HEK293T (cell line): Measurements from ENCODE around the gene ARHGAP40.

Experiments
- ARNT ChIP-seq: fragments of 450-650 bp; IDR thresholded peaks from 2 replicates; pipeline ENCODE4 v1.6.1; 2017; ENCODE audit warnings: mild to moderate bottlenecking
- BHLHE40 ChIP-seq: fragments of 450-650 bp; IDR thresholded peaks from 2 replicates; pipeline ENCODE4 v1.6.1; 2016; ENCODE audit warnings: mild to moderate bottlenecking, moderate library complexity, borderline replicate concordance
- ELF4 ChIP-seq: fragments of 450-650 bp; IDR thresholded peaks from 2 replicates; pipeline ENCODE4 v1.6.1; 2017; ENCODE audit warnings: antibody characterized with exemption
- FOXA1 ChIP-seq: fragments of 450-650 bp; IDR thresholded peaks from 2 replicates; pipeline ENCODE4 v1.6.1; 2016; ENCODE audit warnings: mild to moderate bottlenecking
- FOXK2 ChIP-seq: fragments of 450-650 bp; IDR thresholded peaks from 2 replicates; pipeline ENCODE4 v1.6.1; 2016; ENCODE audit warnings: mild to moderate bottlenecking
- FOXM1 ChIP-seq: fragments of 450-650 bp; IDR thresholded peaks from 2 replicates; pipeline ENCODE4 v1.6.1; 2017; ENCODE audit warnings: mild to moderate bottlenecking, borderline replicate concordance
- HDGF ChIP-seq: fragments of 450-650 bp; IDR thresholded peaks from 2 replicates; pipeline ENCODE4 v1.6.1; 2017; ENCODE audit warnings: antibody characterized with exemption, borderline replicate concordance
- L3MBTL2 ChIP-seq: fragments of 450-650 bp; conservative IDR thresholded peaks from 2 replicates; pipeline ENCODE4 v1.6.1; 2016; ENCODE audit warnings: mild to moderate bottlenecking
- NFRKB ChIP-seq: fragments of 450-650 bp; IDR thresholded peaks from 2 replicates; pipeline ENCODE4 v1.6.1; 2016; ENCODE audit warnings: mild to moderate bottlenecking, moderate library complexity
- SP1 ChIP-seq: fragments of 450-650 bp; IDR thresholded peaks from 2 replicates; pipeline ENCODE4 v1.6.1; 2017
- SUZ12 ChIP-seq: fragments of 450-650 bp; IDR thresholded peaks from 2 replicates; pipeline ENCODE4 v1.6.1; 2016; ENCODE audit warnings: mild to moderate bottlenecking
- TARDBP ChIP-seq: fragments of 450-650 bp; IDR thresholded peaks from 2 replicates; pipeline ENCODE4 v1.6.1; 2016
- ZNF384 ChIP-seq: fragments of 450-650 bp; IDR thresholded peaks from 2 replicates; pipeline ENCODE4 v1.6.1; 2016
- TF ChIP-seq, protein P1 (sequence below): fragments of 450-650 bp; IDR thresholded peaks from 2 replicates; pipeline ENCODE4 v1.6.1; 2016

DNA sequence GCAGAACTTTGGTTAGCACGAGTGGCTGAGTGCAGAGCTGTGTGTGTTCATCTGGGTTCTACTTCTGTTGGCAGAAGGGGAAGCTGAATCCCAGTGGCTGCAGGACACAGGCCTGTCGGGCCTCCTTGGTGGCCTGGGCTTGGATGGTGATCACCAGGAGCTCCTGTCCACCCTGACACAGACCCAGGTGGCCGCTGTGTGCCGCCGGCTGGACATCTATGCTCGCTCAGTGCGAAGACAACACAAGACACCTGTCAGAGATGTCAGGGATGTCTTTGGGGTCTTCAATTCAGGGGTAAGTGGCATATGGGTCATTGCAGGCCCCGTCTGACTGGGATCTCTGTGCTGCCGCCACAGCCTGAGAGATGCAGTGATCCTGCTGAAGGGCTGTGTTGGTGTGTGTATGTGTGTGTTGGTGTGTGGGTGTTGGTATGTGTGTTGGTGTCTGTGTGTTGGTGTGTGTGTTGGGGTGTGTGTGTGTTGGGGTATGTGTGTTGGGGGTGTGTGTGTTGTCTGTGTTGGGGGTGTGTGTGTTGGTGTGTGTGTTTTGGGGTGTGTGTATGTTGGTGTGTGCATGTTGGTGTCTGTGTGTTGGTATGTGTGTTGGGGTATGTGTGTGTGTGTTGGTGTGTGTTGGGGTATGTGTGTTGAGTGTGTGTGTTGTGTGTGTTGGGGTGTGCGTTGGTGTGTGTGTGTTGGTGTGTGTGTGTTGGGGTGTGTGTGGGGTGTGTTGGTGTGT lies 25.5 kb downstream of the ARHGAP40 start:
- TF ChIP-seq ZNF384 (no peak), FOXK2 (no peak), FOXA1 (no peak), NFRKB (no peak), TARDBP (no peak), SUZ12 (no peak), HDGF (no peak), SP1 (no peak), BHLHE40 (no peak), ARNT (no peak), FOXM1 (no peak), ELF4 (no peak), L3MBTL2 (no peak)
- TF ChIP-seq, protein P1, sequence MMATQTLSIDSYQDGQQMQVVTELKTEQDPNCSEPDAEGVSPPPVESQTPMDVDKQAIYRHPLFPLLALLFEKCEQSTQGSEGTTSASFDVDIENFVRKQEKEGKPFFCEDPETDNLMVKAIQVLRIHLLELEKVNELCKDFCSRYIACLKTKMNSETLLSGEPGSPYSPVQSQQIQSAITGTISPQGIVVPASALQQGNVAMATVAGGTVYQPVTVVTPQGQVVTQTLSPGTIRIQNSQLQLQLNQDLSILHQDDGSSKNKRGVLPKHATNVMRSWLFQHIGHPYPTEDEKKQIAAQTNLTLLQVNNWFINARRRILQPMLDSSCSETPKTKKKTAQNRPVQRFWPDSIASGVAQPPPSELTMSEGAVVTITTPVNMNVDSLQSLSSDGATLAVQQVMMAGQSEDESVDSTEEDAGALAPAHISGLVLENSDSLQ, result no peak
